Left renal pelvis (tissue), 4 donors: ENCODE measurements around the gene EMILIN1. TPM values are rescaled to one million over a fixed set of nuclear protein-coding genes. Genes with fewer than 3 reads are reported as not detected.
"Not testable (repeated sequence)": the region's sequence is repeated elsewhere in the genome, so short reads cannot be mapped to it uniquely, and the experiment has no call there.

Source experiments
- DNase-seq, 4 donors: peaks; one replicate each; pipeline ENCODE4 v3.0.0-alpha.2; 2013; ENCODE audit warnings: low read depth in 4 of 4, low spot score in 3 of 4
- polyA plus RNA-seq, 4 donors: library from polyadenylated mRNA; unstranded; fragments of 120-200 nt; gene quantifications; one replicate each; pipeline ENCODE4 v1.2.1, GENCODE V29; 2013; ENCODE audit not compliant: insufficient read length in 4 of 4

Gene EMILIN1
- polyA plus RNA-seq, 4 donors = 67.1 to 206 (median 91.1) TPM

DNA sequence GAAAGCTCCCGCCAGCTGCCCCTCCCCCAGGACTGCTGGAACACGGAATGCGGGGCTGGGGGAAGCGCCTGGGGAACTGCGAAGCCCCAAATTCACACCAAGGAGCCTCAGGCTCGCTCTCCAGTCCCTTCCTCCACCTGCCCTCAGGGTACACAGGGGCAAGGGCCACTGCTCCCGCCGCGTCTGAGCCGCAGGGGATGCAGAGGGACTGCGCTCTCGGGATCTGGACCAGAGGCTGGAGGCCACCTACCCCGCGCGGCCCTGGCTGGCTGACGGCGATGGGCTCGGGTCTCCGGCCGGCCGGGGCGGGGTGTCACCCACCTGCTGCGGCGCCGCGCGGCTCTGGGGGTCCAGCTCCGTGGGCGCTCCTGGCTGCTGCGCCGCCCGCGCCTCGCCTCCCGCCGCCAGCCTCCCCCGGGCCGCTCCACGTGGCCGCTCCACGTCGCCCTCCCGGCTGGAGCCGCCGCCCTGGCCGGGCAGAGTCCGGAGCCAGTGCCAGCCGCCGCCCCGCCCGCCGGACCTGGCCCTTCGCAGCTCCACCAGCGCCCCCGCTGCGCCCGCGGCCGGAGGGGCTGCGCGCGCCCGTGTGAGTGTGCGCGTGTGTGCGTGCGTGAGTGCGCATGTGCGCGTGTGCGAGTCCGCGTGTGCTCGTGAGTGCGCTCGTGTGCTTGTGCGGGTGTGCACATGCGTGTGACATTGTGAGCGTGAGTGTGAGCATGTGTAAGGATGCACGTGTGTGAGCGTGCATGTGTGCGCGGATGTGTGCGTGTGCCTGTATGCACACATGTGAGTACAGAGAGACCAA lies 40.3 kb downstream of the EMILIN1 start, which contains the start of gene CGREF1:
CGREF1 (minus strand) TSS at position 604 of the 805 bp plus-strand sequence. CDS start 14,762 bp downstream, outside the sequence.
- DNase-seq = no peak

DNA sequence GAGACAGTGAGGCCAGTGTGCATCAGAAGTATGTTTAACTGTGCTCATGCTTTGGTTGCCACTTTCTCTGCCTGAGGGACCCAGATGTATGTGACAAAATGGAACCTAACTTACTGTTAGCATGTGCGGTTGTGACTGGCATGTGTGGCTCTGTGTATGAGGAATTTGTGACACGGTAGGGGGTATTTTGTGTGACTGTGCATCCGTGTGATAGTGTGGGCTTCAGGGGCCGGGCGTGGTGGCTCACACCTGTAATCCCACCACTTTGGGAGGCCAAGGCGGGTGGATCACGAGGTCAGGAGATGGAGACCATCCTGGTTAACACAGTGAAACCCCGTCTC lies 40.9 kb downstream of the EMILIN1 start:
- DNase-seq = not testable (repeated sequence)

DNA sequence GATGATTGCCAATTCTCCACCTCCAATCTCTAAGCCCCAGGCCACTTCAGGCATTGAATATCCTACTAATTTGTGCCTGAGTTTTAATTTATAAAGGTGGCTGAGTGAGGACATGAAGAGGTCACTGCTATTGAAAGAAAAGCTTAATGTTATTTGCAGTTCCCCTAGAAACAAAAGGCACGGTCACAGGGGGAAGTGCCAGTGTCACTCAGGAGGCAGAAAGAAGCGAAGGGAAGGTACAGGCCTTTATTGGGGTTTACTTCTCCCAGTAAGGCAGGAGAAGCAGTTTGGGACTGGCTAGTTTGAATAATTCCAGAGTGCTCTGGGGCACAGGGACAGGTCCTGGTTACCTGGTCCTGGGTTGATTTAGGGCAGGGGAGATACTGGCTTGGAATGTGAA lies 43.5 kb downstream of the EMILIN1 start:
- DNase-seq = no peak

GRCh38 chr2:27122791-27123190 lies 44.4 kb downstream of the EMILIN1 start:
- no peak for DNase-seq

GRCh38 chr2:27123302-27124150 lies 45.1 kb downstream of the EMILIN1 start, which contains the start of gene ABHD1:
Gene ABHD1 (plus strand): TSS chr2:27123815. CDS start chr2:27123949, 134 bp downstream.
- DNase-seq = no peak

- no peak for DNase-seq
These were observed 46.7 kb downstream of the EMILIN1 start for GRCh38 chr2:27125104-27125503.

DNA sequence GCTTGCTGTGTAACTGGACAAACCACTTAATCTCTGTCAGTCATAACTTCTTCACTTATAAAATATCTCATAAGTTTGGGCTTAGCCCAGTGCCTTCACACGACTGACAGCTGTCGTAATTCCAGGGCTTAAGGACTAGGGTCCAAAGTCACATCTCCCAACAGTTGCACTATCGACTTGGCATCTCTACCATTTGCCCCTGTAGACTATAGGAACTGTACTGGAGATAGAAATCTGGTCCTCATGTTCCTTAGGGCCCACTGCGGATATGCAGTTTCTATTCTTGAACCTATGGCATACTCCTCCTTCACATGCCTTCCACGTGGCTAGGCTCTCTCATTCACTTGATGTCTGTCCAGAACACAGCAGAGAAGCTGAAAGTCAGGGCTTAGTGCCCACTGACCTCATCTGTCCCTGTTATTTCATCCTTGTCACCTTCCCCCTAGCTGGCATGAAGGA lies 47.9 kb downstream of the EMILIN1 start:
- DNase-seq = no peak

DNA sequence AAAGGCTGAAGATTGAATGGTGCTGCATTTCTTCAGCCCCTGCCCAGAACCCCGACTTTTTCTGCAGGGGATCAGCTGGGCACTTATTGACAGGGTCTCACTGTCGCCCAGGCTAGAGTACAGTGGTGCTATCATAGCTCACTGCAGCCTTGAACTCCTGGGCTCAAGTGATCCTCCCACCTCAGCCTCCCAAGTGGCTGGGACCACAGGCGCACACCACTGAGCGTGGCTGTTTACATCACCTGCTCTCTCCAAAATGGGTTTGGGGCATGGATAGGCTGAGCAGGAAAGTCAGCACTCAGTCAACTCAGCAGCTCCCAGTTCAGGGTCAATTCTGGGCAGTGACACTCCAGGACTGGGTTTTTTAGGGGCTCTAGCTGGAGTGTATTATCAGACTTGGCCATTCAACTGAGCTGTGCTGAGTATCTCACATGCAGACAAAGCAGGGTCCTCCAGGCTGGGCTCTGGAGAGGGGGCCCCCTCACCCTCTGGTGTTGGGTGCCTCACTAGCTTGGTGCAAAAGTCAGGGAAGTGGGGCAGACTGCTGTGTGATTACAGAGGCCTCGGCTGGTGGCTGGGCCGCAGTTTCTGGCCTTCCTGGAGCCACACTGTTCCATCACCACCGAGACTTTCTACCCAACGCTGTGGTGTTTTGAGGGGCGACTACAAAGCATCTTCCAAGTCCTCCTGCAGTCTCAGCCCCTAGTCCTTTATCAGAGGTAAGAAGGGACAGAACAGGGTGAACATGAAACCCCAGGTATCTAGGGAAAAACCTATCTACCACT lies 49.7 kb downstream of the EMILIN1 start:
- DNase-seq = no peak

DNA sequence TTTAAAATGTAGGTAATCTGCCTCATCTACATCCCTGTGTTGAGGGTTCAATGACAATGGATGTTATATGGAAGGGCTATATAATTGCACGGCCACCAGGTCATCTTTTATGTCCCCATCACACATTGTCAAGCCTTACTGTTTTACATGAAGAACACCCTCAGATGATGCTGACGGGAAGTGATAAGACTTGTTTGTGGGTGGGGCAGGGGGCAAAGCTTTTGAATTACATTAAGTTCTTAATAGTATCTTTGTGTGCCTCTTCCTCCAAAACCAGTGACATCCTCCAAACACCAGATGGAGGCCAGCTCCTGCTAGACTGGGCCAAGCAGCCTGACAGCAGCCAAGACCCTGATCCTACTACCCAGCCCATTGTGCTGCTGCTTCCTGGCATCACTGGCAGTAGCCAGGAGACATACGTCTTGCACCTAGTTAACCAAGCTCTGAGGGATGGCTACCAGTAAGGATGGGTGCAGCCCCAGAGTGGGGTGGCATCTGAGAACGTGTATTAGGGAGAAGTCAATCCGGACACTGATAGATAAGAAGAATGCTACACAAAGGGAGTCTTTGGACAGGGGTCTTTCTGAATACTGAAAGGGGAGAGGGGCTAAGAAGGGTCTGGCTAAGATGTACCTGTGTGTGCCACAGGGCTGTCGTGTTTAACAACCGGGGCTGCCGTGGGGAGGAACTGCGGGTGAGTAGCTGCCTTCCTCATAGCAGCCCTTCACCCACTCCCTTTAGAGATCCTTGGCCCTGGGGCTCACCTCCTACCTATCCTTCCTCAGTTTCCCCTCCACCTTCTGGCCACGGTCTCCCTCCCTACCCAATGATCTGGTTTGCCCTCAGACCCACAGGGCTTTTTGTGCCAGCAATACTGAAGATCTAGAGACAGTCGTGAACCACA lies 50.5 kb downstream of the EMILIN1 start:
- DNase-seq = no peak

GRCh38 chr2:27130396-27130795 lies 52.0 kb downstream of the EMILIN1 start:
- no peak for DNase-seq

DNA sequence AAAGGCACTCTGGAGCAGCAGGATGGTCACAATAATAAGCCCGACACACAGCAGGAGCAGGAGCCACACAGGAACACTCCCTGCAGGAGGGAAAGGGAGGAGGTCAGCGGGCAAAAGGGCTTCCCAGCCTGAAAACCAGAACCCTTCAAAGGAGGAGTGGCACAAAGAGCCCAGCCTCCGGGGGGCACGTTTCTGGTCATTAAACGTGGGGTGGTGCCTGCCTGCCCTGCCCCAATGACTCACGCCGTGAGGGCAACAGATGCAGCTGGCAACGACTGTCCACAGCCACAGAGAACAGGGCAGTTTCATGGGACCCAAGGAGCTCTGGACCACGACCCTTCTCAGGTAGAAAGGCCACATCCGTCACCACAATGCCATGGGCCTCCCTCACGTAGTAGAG lies 53.0 kb downstream of the EMILIN1 start:
- no peak for DNase-seq

DNA sequence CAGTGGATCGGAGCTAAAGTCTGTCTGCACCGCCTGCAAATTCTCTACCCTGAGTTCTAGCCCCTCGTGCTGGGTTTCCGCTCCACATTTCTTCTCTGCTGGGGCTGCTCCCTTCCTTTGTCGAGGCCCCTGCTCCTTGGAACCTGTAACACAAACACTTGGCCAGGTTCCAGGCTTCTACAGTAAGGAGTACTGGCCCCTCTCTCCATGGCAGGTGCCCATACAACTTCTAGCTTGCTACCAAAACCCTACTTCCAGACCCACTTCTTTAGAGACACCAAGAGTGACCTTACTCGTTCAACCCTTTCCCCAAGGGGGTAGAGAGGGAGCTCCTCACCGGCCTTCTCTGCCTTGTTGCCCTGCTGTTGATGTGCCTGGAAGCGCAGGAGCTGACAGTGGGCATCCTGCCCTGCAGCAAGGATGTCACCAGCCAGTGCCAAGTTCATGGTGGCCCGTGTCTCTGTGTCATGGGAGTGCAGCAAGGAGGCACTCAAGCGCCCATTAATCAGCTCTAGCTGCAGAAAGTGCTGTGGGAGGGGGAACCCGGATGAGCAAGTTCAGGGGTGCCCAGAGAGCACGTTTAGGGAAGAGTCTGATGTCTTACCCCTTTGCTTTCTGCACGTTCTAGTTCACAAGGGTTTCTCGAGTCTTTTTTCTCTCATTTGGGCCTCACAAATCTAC lies 54.9 kb downstream of the EMILIN1 start:
- DNase-seq = no peak

DNA sequence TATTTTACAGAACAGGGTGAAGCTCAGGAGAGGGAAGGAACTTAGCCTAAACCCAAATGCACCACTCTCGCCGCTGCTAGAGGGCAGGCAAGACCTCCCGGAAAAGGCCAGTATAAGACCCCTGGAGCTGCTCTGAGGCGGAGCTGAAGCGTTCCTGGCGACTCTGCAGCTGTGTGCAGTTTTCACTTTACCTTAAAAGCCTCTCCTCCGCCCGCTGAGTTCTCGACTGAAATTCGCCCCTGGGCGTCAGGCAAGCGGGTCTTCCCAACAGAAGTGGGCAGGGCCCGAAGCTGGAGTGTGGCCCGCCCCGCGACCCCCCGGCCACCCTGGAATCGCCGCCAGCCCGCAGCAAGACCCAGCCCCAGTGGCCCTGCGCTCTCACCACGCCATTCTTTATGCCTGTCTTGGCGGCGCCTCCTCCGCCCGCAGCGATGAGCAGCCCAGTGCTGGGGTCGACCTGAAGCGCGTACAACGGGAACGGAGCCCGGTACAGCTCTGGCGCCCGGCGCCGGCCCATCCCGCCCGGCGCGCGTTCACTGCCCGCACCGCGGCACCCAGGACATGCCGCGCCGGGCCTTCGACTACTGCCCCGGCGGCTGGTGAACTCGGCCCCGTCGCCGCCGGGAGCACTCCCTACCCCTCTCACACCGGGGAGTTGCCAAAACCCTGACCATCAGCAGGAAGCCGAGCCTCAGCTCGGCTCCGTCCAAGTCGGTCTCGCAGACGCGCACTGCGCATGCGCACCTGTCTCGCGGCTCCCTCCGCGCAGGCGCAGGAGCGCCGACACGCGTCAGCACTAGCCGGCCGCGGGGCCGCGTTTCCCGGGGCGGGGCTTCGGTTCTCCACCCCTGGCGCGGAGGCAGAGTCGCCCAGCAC lies 55.7 kb downstream of the EMILIN1 start, which contains the start of gene PREB:
PREB (minus strand) TSS at position 732 of the 876 bp plus-strand sequence; CDS start at position 517, 215 bp downstream.
- DNase-seq = peak; percentile 89 to 94 (median 94)

DNA sequence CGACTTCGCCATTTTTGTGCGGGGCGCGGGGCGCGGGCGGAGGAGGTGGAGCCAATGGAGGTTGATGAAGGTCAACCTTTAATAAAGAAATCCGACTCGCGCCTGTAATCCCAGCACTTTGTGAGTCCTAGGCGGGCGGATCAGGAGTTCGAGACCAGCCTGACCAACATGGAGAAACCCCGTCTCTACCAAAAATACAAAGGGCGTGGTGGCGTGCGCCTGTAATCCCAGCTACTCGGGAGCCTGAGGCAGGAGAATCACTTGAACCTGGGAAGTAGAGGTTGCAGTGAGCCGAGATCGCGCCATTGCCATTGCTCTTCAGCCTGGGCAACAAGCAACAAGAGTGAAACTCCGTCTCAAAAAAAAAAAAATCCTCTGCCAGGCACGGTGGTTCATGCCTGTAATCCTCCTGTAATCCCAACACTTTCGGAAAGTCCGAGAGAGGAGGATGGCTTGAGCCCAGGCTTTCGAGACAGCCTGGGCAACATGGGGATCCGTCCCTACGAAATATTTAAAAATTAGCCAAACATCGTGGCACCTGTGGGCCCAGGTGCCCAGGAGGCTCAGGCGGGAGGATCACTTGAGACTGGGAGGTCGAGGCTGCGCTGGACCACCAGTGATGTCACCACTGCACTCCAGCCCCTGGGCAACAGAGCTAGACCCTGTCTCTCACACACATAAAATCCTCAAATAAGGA lies 56.5 kb downstream of the EMILIN1 start:
- no peak for DNase-seq

DNA sequence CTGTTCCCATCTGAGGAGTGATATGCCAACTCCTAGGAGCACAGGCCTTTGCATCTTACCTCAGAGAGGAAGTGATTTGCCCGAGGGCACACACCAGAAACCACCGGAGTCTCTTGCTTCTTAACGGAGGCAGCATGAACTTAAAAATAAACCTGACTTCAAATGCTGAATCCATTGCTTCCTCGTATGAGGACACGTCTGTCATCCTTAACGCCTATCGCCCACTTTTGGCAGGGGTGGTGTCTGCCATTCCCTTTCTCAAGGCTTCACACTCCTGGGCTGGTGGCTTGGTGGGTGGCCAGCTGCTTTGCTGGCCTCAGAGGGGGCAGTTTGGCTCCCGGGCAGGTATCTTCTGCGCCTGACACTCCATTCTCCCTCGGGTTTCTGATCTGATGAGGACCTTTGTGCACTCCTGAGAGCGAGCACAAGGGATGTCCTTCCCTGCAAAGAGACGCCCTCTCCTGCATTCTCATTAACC lies 57.1 kb downstream of the EMILIN1 start:
- no peak for DNase-seq
